Mesenteric fat pad (tissue), 1 donor: ENCODE measurements around the gene PRDM11. TPM values are rescaled to one million over a fixed set of nuclear protein-coding genes. Genes with fewer than 3 reads are reported as not detected.
A peak's percentile ranks its signal among the peaks of the same experiment; 100 is the strongest.

ENCODE experiments used
- DNase-seq: peaks from one replicate; pipeline ENCODE4 v3.0.0-alpha.2; 2020; ENCODE audit warnings: low spot score
- total RNA-seq: library from RNA; stranded (reverse); fragmentation: NEBNext Ultra II Directional; extraction: Animal tissue kit (Norgen Biotek cat#: 25700); gene quantifications from one replicate; pipeline ENCODE4 v1.2.1, GENCODE V29; 2021
- donor health status: DM: yes; HTN: yes; CAD: no.

Gene PRDM11
- total RNA-seq, 1 donor from 2014 or later: 11.2 TPM

DNA sequence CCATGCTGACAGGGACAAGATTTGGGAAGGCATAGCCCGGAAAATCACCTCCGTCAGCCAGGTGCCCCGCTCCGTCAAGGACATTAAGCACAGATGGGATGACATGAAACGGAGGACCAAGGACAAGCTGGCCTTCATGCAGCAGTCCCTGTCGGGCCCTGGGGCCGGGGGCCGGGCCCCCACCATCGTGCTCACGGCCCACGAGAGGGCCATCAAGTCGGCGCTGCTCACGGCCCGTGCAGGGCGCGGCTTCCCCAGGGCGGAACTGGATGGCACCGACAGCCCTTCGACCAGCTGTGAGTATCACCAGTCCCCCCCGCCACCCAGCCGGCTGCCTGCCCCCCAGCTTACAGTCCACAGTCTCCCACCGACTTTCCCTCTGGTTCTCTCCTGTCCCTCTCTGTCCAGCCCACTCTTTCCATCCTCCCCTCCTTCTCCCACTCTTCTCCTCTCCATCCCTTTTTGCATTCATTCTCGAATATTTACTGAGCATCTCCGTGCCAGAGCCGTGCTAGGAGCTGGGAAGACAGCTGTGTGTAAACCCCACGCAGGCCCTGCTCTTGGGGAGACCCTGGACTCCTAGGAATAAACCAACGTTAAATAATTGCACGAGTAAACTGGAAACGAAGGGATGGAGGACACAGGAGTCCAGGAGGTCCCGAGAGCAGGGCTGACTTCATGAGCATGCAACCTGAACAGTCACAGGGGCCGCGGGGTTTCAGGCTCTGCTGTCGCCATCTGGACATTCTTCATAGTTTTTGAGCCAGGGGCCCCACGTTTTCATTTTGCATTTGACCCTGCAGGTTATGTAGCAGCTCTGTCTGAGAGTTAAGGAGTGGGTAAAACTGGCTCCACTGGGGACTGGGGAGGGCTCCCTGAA, 62.8 kb downstream of the PRDM11 start:
- peak; percentile 65 for DNase-seq

DNA sequence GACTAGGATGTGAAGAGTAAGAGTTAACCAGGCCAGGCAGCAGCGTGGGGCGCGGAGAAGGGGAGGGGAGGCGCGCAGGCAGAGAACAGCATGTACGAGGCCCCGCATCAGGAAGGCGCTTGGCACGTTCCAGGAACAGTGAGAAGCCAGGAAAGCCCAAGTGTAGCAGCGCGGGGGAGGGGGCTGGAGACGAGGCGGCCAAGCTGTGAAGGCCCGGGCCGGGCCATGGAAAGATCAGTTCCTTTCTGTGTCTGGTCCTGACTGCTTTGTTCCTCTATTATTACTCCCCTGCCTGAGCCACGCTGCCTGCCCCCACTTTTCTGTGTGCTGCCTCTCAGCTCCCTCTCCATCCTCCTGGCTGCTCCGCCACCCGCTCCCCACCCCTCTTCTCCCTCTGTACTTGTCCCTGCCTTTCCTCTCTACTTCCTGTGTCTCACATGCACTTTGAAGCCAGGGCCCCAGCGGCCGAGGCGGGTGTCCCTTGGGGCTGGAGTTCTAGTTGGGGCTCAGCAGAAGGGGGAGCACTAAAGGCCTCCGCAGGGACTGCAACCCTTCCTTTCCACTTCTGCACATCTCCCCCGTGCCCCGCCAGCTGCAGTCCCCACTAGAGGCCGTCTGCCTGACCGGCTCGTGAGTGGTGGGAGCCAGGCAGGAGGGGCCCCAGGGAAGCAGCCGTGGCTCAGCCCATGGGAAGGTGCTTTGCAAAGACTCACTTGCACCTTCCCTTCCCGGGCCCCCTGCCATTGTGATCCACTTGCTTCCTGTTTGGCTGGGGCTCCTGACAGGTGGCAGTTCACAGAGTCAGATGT, 63.7 kb downstream of the PRDM11 start:
- peak; percentile 91 for DNase-seq

DNA sequence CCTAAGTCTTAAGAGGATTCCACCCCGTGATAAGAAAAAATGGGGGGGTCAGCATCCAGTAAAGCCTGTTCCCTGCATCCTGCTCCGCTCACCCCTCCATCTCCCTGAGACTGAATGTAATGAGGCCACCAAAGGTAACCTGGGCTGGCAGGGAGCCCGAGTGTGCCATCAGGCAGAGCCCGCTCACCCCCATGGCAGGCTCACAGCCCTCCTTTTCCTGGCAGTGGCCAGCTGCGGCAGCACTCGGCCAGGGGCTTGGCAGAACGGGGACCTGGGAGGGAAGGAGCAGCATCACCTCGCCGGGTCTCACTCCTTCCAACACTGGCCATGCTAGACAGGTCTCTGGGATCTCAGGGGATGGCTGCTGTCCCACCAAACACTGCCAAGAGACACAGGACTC, 64.4 kb downstream of the PRDM11 start:
- DNase-seq: no peak

DNA sequence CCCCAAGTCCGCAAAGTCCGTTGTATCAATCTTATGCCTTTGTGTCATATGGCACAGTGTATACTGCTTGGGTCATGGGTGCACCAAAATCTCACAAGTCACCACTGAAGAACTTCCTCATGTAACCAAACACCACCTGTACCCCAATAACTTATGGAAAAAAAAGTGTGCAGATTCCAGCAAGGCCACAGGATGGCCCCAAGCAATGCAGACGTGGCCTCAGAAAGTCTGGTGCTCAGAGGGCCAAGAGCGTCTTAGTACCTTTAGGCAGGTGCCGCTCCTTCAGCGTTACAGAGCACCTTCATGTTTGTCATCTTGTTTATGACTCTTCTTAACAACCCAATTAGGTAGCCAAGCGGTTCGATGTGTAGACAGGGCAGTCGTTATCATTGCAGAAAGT, 65.3 kb downstream of the PRDM11 start:
- DNase-seq: no peak

DNA sequence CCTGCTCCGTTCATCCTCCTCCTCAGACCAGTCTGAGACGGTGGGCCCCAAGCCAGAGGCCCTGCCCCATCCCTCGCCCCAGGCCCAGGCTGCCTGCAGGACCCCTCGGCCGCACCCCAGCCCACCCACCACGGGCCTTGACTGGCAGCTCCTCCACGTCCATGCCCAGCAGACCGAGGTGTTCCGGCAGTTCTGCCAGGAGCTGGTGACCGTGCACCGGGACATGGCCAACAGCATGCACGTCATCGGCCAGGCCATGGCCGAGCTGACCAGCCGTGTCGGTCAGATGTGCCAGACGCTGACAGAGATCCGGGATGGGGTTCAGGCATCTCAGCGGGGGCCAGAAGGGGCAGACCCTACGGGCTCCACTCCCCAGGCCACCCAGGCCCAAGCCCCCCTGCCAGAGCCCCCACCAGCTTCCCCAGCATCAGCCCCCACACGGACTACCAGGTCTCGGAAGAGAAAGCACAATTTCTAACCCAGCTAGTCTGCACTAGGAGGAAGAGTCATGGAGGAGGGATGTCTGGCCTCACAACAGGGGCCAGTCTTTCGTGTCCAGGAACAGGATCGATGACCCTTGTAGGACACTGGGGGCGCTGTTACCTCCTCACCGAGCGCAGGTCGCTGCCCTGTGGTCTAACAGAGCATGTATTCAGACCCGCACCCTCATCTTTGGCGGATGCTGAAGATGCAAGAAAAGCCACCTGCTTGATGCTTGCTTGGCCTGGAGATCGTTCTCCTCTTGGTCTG, 66.3 kb downstream of the PRDM11 start:
- peak; percentile 88 for DNase-seq

DNA sequence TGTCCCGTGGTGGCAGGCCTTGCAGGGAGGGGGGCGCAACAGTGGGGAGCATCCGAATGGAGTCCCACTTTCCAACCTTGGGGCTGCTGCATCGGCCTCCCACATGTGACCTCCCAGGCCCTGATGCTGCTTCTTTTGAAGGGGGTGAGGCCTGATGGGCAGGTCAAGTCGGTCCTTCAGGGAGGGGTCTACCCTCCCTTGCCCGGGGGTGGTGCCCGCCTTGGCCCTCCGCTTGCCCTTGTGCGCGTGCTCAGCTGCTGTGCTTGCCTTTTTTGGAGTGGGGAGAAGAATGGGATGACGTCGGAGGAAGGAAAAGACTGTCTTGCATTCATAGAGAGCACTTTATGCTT, 66.9 kb downstream of the PRDM11 start:
- DNase-seq: peak; percentile 74

DNA sequence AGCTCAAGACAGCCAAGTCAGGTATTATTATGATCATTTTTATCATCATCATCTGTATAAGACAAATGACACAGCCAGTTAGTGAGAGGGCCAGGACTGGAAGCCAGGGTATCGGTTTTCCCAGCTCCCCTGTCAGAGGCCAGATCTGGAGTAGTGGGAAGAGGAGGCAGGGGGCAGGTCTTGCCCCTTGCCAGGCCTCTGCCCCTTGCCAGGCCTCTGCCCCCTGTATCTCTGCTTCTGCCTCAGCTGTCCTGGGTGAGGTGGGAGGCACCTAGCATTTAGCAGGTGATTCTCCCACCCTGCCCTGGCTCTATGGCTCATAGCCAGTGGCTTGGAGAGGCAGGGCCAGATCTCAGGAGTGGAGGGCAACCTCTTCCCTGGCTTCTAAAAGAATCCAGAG, 67.3 kb downstream of the PRDM11 start:
- DNase-seq: peak; percentile 69

DNA sequence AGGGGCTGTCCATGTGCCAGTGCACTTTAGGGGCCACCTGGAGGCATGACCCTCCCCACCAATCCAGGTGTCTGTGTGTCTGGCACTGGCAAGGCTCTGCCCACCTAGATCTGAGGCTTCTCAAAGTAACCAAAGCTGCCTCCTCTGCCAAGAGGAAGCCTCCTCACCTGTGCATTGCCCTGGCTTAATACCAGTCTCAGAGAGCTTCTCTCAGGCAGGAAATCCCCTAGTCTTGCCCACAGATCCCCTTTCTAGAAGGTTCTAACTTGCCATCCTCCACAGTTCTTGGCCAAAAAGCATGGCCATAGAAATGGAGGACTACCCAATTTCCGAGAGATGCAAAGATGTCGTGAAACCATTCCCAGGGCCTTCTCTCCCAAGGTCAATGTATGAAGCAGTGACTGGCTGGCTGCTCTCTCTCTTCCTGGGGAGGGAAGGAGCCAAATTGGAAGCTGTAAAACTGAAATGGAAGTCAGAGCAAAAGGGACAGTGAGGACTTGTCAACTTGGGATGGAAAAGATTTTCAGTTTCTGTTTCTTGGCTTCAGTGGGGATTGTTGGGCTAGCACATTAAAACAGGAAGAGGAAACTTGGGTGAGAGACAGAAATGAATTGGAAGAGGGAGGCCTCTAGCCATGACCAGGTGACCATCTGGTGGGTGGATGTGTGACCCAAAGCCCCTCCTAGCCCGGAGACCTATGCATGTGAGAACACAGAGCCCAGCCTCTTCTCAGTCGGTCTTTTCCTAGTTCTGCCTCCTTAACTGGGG, 68.8 kb downstream of the PRDM11 start:
- DNase-seq: peak; percentile 20

DNA sequence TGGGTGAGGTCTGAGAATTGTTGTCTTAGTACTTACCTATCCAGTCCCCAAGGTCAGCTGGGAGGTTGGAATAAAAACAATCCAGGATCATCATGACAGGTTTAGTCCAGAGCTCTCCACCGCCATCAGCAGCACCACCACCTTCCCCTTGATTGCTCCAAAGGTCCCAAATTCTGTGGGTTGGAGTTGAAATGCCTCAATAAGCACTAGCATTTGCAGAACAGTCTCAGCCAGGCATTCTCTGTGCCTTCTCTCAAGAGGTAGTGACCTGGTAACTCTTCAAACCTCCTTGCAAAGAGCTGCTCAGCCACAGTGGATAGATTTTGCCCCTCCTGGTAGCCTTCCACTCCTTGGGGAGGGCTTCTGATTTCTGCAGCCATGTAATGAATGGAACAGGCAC, 69.6 kb downstream of the PRDM11 start:
- DNase-seq: peak; percentile 20

DNA sequence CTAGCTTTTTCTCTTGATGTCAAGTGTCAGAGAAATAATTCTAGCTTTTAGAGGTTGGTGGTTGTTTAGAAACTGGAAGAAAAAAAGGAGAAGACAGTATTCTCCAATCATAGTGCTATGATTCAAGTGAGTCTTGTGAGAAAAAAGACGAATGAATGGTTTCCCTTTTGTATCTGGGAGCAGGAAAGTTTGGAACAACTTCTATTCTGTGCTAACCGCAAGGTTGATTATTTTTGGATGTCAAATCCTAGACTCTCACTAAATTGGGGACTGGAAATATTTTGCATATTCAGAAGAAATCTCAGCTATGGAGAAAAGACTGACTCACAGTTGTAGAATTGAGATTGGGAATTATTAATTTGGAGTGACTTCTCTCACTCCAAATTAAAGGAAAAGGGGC, 70.5 kb downstream of the PRDM11 start:
- no peak for DNase-seq

DNA sequence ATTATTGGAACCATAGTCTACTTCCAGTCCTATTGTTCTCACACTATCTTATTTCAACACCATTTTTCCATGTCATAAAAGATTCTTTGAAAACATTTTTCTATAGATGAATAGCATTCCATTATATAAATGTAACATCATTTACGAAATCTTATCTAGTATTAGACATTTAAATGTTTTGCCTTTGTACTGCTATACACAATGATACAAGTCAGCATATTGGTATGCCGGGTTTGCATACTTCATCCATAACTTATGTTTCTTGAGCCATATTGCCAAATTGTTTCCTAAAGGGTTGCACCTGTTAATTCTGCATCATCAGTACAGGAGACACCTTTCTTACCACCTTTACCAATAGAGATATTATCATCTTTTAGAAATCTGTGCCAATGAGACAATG, 71.6 kb downstream of the PRDM11 start:
- no peak for DNase-seq

DNA sequence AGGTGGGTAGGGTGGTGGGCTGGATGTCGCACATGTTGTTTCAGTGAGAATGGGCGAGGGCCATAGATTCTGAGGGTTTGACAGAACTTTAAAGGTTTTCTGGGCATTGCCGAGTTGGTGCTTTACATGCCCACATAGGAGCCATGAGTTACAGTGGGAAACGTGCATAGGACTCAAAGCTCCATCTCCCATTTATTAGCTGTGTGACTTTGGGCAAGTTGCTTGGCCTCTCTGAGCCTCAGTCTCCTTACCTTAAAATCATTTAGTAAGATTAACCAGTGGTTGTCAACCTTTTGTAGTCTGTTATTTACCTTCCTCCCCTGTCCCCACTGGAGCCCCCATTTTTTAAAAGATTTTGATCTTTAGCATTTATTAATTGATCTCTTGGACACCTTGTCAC, 72.3 kb downstream of the PRDM11 start:
- peak; percentile 43 for DNase-seq

DNA sequence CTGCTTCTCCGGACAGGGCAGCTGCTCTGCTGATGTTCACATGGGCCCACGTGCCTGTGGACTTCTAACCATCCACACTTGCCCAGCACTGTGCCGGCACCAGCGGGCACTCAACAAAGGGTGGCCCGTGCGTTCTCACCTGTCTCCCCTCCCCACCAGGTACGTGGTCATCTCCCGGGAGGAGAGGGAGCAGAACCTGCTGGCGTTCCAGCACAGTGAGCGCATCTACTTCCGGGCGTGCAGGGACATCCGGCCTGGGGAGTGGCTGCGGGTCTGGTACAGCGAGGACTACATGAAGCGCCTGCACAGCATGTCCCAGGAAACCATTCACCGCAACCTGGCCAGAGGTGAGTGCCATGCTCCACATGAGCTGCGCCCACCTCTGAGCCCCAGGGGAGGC, 73.0 kb downstream of the PRDM11 start:
- DNase-seq: peak; percentile 76

DNA sequence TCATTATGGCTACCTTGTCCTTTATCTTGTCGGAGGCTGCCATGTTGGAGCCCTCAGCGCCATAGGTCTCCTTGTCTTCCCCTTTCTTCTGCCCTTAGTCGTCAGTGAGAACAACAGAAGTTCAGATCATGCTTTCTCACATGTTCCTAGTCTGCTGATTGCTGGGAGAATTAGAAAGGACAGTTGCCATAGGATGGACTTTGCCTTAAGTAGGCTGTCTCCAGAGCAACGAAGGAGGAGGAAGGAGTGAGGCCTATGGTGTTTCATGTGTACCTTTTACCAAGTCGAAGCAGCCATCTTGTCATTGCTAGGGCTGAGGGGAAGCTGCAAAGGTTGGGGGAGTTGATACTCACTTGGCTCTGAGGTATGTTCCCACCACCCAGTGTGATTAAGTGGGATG, 77.1 kb downstream of the PRDM11 start:
- DNase-seq: peak; percentile 4

DNA sequence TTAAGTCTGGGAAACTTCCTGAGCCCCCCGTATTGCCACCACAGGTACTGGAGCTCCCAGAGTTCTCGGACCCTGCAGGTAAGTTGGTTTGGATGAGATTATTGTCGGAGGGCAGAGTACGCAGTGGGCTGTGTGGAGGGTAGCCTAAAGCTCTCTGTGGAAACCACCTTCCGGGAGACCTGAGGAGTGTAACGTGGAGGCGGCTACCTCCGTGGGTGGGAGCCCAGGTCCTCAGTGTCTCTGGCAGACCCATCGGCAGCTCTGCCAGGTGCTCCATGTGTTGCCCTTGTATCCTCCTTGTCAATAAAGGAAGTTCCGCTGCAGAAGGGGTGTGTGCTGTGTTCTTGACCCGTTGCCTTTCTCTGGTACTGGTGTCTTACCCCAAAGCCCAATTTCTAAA, 78.3 kb downstream of the PRDM11 start:
- peak; percentile 51 for DNase-seq

DNA sequence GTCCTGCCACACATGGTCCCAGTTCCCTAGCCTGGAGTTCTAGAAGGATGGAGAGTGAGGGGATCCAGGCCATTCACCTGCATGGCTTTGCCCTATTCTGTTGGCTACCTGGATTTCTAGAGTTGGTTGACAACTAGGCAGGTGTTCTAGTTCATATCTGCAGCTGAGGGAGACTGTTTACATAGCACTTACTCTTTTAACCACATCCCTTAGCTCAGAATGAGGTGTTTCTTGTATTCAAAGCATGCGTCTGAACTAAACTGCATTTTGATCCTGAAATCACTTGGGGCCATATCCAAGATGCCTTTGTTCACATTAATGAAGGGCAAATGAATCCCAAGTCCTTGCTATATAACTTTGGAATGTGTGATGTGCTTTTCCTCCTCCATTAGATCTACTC, 78.8 kb downstream of the PRDM11 start:
- DNase-seq: peak; percentile 18

DNA sequence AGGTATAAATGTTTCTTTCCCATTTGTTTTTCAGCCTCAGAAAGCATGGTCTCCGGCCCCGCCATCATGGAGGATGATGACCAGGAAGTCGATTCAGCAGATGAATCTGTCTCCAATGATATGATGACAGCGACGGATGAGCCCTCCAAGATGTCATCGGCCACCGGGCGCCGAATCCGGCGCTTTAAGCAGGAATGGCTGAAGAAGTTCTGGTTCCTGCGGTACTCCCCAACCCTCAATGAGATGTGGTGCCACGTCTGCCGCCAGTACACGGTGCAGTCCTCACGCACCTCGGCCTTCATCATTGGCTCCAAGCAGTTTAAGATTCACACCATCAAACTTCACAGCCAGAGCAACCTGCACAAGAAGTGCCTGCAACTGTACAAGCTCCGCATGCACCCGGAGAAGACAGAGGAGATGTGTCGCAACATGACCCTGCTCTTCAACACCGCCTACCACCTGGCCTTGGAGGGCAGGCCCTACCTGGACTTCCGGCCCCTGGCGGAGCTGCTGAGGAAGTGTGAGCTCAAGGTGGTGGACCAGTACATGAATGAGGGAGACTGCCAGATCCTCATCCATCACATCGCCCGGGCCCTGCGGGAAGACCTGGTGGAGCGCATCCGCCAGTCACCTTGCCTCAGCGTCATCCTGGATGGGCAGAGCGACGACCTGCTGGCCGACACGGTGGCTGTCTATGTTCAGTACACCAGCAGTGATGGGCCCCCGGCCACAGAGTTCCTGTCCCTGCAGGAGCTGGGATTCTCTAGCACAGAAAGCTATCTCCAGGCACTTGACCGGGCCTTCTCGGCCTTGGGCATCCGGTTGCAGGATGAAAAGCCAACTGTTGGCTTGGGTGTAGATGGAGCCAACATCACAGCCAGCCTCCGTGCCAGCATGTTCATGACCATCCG, 79.8 kb downstream of the PRDM11 start:
- DNase-seq: peak; percentile 87

DNA sequence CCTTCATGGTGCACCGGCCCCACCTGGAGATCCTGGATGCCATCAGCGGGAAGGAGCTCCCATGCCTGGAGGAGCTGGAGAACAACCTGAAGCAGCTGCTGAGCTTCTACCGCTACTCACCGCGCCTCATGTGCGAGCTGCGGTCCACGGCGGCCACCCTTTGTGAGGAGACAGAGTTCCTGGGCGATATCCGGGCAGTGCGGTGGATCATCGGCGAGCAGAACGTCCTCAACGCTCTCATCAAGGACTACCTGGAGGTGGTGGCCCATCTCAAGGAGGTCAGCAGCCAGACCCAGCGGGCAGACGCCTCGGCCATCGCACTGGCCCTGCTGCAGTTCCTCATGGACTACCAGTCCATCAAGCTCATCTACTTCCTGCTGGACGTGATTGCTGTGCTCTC, 80.5 kb downstream of the PRDM11 start:
- peak; percentile 62 for DNase-seq

DNA sequence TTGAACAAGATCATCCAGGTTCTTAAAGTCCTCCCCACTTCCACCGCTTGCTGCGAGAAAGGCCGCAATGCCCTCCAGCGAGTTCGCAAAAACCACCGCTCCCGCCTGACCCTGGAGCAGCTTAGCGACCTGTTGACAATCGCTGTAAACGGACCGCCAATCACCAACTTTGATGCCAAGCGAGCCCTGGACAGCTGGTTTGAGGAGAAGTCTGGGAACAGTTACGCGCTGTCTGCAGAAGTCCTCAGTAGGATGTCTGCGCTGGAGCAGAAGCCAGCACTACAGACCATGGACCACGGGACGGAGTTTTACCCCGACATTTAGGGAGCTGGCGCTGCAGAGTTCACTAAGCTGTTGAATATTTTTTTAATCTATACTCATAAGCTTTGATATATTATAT, 81.4 kb downstream of the PRDM11 start:
- peak; percentile 73 for DNase-seq
